Myocyte (in vitro differentiated cells): ENCODE data around the gene ZNF516. TPM values are rescaled to one million over a fixed set of nuclear protein-coding genes. Genes with fewer than 3 reads are reported as not detected.

ENCODE experiments used
- DNase-seq: peaks from one replicate; pipeline ENCODE4 v3.0.0-alpha.2; 2012; ENCODE audit warnings: low read depth
- total RNA-seq: library from RNA; depleted of rRNA; stranded (reverse); fragments of >200 nt; gene quantifications from 2 replicates; pipeline ENCODE4 v1.2.3, GENCODE V29; 2014

ZNF516 gene
- total RNA-seq, 1 donor from 2014 or later: 11.3 TPM

DNA sequence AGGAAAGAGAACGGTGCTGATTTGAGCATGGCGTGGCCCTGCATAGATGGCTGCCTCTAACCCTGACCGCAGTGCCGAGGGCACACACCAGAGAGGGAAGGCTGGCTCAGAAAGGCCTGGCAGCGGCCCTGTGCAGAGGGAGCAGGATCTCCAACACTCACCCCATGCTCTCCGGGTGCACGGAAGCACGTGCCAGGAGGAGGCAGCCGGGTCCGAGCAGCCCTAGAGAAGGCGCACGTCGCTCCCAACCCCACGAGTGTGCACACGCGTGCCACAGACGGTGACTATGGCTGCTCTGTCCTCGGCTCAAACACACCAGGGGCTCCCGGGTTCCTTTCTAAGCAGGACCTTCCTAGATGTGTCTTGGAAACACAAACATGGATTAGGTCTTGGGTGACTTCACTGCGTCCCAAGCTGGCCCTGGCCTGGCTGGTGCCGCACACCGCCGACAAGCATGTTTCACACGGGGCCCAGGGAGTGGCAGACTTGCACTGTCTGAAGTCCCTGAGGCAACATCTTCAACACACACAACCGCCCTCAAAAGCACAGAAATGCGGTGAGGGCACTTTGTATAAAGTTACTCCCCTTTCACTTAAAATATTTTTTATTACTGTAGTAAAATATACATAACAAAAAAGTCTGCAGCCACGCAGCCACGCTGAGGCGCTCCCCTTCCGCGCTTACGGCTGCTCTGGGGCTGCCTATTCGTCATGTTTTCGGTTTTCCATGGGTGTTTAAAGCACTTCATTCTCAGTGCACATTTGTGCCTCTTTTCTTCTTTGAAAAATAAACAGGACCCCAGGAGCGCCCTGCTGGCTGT lies 110.0 kb downstream of the ZNF516 start:
- no peak for DNase-seq

DNA sequence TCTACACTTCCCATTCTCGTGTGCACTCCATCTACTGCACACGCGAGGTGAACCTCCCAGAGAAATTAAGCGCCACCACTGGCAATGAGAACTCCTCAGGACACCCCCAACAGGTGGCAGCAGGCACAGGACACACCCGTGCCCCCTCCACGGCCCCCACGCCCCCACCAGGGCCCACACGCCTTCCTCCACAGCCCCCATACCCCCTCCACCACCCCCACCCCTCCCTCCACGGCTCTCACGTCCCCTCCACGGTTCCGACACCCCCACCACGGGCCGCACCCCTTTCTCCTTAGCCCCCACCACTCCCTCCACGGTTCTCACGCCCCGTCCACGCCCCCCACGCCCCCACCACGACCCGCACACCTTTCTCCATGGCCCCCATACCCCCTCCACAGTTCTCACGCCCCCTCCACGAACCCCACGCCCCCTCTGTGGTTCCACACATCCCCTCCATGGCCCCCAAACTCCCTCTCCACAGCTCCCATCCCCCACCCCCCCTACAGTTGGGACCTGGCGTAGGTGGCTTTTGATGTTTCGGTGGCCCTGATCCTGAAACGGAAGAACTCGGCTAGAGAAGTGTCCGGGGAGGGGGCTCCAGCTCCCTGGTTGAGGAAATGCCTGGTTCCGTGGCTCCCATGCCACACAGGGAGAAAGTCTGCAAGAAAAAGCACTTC lies 110.8 kb downstream of the ZNF516 start:
- no peak for DNase-seq

- DNase-seq: no peak
These were observed 111.4 kb downstream of the ZNF516 start for GRCh38 chr18:76383636-76384035.

GRCh38 chr18:76382275-76382674 lies 112.8 kb downstream of the ZNF516 start:
- no peak for DNase-seq

GRCh38 chr18:76380791-76381405 lies 114.1 kb downstream of the ZNF516 start:
- no peak for DNase-seq

GRCh38 chr18:76380127-76380729 lies 114.8 kb downstream of the ZNF516 start:
- DNase-seq: no peak

- no peak for DNase-seq
These were observed 115.6 kb downstream of the ZNF516 start for GRCh38 chr18:76379226-76380126.

GRCh38 chr18:76378526-76379215 lies 116.4 kb downstream of the ZNF516 start:
- DNase-seq: no peak

- DNase-seq: no peak
These were observed 117.7 kb downstream of the ZNF516 start for GRCh38 chr18:76377359-76377756.

GRCh38 chr18:76376668-76377358 lies 118.2 kb downstream of the ZNF516 start:
- DNase-seq: no peak

- DNase-seq: no peak
These were observed 118.8 kb downstream of the ZNF516 start for GRCh38 chr18:76376225-76376624.

GRCh38 chr18:76374330-76375281 lies 120.4 kb downstream of the ZNF516 start:
- DNase-seq: no peak

GRCh38 chr18:76373297-76373696 lies 121.7 kb downstream of the ZNF516 start:
- no peak for DNase-seq

GRCh38 chr18:76371301-76372203 lies 123.5 kb downstream of the ZNF516 start:
- no peak for DNase-seq

- DNase-seq: no peak
These were observed 124.4 kb downstream of the ZNF516 start for GRCh38 chr18:76370686-76371085.

- DNase-seq: no peak
These were observed 124.8 kb downstream of the ZNF516 start for GRCh38 chr18:76370201-76370600.

GRCh38 chr18:76369791-76370190 lies 125.3 kb downstream of the ZNF516 start:
- no peak for DNase-seq
